Measurements from ENCODE around the gene GANC. TPM values are rescaled to one million over a fixed set of nuclear protein-coding genes. Genes with fewer than 3 reads are reported as not detected.

The GANC gene
- total RNA-seq, 1 experiment from 2014 or later, result 15.8 TPM

GRCh38 chr15:42232606-42233005, 40.4 kb upstream of the GANC start:
- peaks cover 6 to 70% (median 36%) of the 10 kb centered on the region in 3 experiments; a peak in 5 of 7 replicates for H3K36me3 Mint-ChIP-seq (ENCODE audit: insufficient read depth in 1 of 3, low read depth in 3 of 3)
- TF ChIP-seq CTCF (conservative IDR thresholded peaks at IDR 0.05), result no peak
- Histone ChIP-seq H4K20me1 (ENCODE audit: control insufficient read depth, insufficient read depth, insufficient read length) (no peaks in the 10 kb centered on the region), H3K9ac (ENCODE audit: extremely low read depth, insufficient read length, low read length) (no peak overlapping the region), H4K8ac (replicated peaks; ENCODE audit: insufficient read length, low read depth, low read length) (no peak overlapping the region), H2BK12ac (ENCODE audit: insufficient read length, low read depth, low read length) (no peak overlapping the region), H3K79me2 (ENCODE audit: insufficient read depth, low read length) (no peaks in the 10 kb centered on the region), H3T11ph (ENCODE audit: low read length) (no peak overlapping the region), H2BK5ac (ENCODE audit: insufficient read length, low read length) (no peak overlapping the region), H3K23ac (ENCODE audit: insufficient read length, low read depth, low read length) (no peak overlapping the region), H3K27me3 (ENCODE audit: insufficient read depth, low read length) (no peaks in the 10 kb centered on the region), H3K79me1 (ENCODE audit: insufficient read depth, low read depth, low read length, poor library complexity, severe bottlenecking) (no peaks in the 10 kb centered on the region), H2AK5ac (ENCODE audit: insufficient read length, low read length) (no peak overlapping the region), H2BK120ac (ENCODE audit: low read depth, low read length, poor library complexity, severe bottlenecking) (no peak overlapping the region), H4K5ac (ENCODE audit: insufficient read length, low read depth, low read length) (no peak overlapping the region), H3K9me3 (ENCODE audit: control insufficient read depth, low read depth, low read length) (no peaks in the 10 kb centered on the region), H2BK15ac (ENCODE audit: low read depth, low read length) (no peak overlapping the region), H3K27ac (ENCODE audit: insufficient read length, low read depth, low read length) (no peak overlapping the region), H3K4ac (ENCODE audit: low read depth, low read length) (no peak overlapping the region), H2BK20ac (ENCODE audit: low read depth, low read length, poor library complexity, severe bottlenecking) (no peak overlapping the region), H4K91ac (ENCODE audit: insufficient read length, low read depth, low read length) (no peak overlapping the region), H2AFZ (ENCODE audit: low read length) (no peak overlapping the region), H3K14ac (ENCODE audit: insufficient read depth, low read length) (no peak overlapping the region), H3K18ac (ENCODE audit: insufficient read length, low read depth, low read length) (no peak overlapping the region), H3K56ac (ENCODE audit: insufficient read length, low read depth, low read length) (no peak overlapping the region), H3K4me1 (ENCODE audit: insufficient read depth, low read length) (no peaks in the 10 kb centered on the region), H3K23me2 (ENCODE audit: insufficient read length, low read depth, low read length, poor library complexity, severe bottlenecking) (no peaks in the 10 kb centered on the region), H3K4me2 (ENCODE audit: insufficient read depth, insufficient read length, low read length) (no peak overlapping the region)
- DNase-seq, result no peak
- no peaks in the 10 kb centered on the region for H3K4me1 Mint-ChIP-seq
- no peak overlapping the region; a peak in 1 of 7 replicates for H3K27ac Mint-ChIP-seq
- WGBS (ENCODE audit: extremely low coverage, insufficient read length, low lambda C conversion rate), result no CpG with 5 or more reads among the region's 5 CpGs
- no peaks in the 10 kb centered on the region for H3K9me3 Mint-ChIP-seq
- no peak overlapping the region for H3K4me3 Mint-ChIP-seq
- no peaks in the 10 kb centered on the region for H3K27me3 Mint-ChIP-seq (ENCODE audit: low read depth)
